ENCODE results near the gene CFAP46. TPM values are rescaled to one million over a fixed set of nuclear protein-coding genes. Genes with fewer than 3 reads are reported as not detected.
"Not testable (repeated sequence)": the region's sequence is repeated elsewhere in the genome, so short reads cannot be mapped to it uniquely, and the experiment has no call there.

CFAP46 gene
- total RNA-seq, 1 donor from 2014 or later, result 15.4 TPM

DNA sequence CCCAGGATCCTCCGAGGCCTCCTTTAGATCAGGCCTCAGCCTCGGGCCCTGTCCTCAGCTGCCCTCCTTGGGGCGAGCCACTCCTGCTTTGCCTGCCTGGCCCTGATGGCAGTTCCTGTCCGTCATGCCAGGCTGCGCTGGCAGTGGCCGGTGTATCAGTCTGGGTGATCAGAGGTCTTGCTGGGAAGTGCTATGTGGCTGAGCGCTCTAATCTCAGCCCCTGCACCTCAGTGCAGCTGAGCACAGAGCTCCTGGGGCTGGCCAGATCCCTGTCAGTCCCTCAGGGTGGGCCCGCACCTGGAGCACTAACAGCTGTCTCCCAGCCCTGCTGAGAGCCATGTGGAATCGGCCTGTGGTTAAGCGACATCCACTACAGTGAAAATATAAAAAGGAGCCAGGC, 14.8 kb upstream of the CFAP46 start:
- TF ChIP-seq, protein P1, sequence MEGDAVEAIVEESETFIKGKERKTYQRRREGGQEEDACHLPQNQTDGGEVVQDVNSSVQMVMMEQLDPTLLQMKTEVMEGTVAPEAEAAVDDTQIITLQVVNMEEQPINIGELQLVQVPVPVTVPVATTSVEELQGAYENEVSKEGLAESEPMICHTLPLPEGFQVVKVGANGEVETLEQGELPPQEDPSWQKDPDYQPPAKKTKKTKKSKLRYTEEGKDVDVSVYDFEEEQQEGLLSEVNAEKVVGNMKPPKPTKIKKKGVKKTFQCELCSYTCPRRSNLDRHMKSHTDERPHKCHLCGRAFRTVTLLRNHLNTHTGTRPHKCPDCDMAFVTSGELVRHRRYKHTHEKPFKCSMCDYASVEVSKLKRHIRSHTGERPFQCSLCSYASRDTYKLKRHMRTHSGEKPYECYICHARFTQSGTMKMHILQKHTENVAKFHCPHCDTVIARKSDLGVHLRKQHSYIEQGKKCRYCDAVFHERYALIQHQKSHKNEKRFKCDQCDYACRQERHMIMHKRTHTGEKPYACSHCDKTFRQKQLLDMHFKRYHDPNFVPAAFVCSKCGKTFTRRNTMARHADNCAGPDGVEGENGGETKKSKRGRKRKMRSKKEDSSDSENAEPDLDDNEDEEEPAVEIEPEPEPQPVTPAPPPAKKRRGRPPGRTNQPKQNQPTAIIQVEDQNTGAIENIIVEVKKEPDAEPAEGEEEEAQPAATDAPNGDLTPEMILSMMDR (IDR thresholded peaks at IDR 0.05; ENCODE audit: unreplicated experiment), result no peak
- DNase-seq (ENCODE audit: low spot score, unreplicated experiment), result no peak
- H3K27me3 Mint-ChIP-seq, result peaks cover 28% of the 10 kb centered on the region
- H3K4me1 Mint-ChIP-seq (ENCODE audit: low read depth), result peaks cover 8% of the 10 kb centered on the region
- no peaks in the 10 kb centered on the region for H3K9me3 Mint-ChIP-seq (ENCODE audit: low read depth)
- no peak overlapping the region for H3K4me3 Mint-ChIP-seq (ENCODE audit: low read depth)
- H3K27ac Mint-ChIP-seq, result no peak overlapping the region
- H3K36me3 Mint-ChIP-seq (ENCODE audit: insufficient read depth), result no peaks in the 10 kb centered on the region

DNA sequence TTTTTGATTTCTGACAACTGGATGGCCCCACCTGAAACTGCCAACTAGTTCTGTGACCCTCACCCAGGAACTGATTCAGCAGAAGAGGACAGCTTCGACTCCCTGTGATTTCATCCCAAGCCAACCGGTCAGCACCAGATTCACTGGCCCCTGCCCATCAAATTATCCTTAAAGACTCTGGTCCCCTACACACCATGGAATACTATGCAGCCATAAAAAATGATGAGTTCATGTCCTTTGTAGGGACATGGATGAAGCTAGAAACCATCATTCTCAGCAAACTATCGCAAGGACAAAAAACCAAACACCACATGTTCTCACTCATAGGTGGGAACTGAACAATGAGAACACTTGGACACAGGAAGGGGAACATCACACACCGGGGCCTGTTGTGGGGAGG, 13.9 kb upstream of the CFAP46 start:
- not testable (repeated sequence) for H3K27ac Mint-ChIP-seq; H3K9me3 Mint-ChIP-seq (ENCODE audit: low read depth); DNase-seq (ENCODE audit: low spot score, unreplicated experiment); H3K4me3 Mint-ChIP-seq (ENCODE audit: low read depth); H3K36me3 Mint-ChIP-seq (ENCODE audit: insufficient read depth); H3K4me1 Mint-ChIP-seq (ENCODE audit: low read depth)
- H3K27me3 Mint-ChIP-seq, result peaks cover 32% of the 10 kb centered on the region

DNA sequence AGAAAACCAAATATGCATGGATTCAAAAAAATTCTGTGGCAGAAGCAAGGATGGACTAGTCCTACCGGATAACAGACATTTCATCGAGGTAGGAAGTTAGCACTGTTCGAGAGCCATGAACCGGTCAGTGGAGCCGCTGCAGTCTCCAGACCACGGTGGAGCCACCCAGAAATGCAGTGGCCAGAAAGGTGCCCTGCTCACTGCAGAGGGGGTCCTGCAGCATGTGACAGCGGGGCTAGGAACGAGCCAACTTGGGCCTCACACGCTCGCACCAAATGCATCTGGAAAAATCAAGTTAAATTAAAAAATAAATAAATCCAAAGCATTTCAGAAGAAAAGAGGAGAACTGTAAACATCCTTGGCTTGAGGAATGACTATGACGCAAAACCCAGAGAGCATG, 13.1 kb upstream of the CFAP46 start:
- Mint-ChIP-seq H3K27ac (no peak overlapping the region), H3K9me3 (ENCODE audit: low read depth) (no peaks in the 10 kb centered on the region), H3K27me3 (peaks cover 38% of the 10 kb centered on the region), H3K36me3 (ENCODE audit: insufficient read depth) (no peaks in the 10 kb centered on the region), H3K4me1 (ENCODE audit: low read depth) (peaks cover 9% of the 10 kb centered on the region), H3K4me3 (ENCODE audit: low read depth) (no peak overlapping the region)
- TF ChIP-seq, protein P1 (IDR thresholded peaks at IDR 0.05; ENCODE audit: unreplicated experiment), result no peak
- DNase-seq (ENCODE audit: low spot score, unreplicated experiment), result no peak

- no peak for DNase-seq (ENCODE audit: low spot score, unreplicated experiment)
- H3K36me3 Mint-ChIP-seq (ENCODE audit: insufficient read depth), result no peaks in the 10 kb centered on the region
- no peak overlapping the region for H3K4me3 Mint-ChIP-seq (ENCODE audit: low read depth)
- no peak overlapping the region for H3K27ac Mint-ChIP-seq
- peaks cover 10% of the 10 kb centered on the region for H3K4me1 Mint-ChIP-seq (ENCODE audit: low read depth)
- no peaks in the 10 kb centered on the region for H3K9me3 Mint-ChIP-seq (ENCODE audit: low read depth)
- peaks cover 51% of the 10 kb centered on the region for H3K27me3 Mint-ChIP-seq
- TF ChIP-seq, protein P1 (IDR thresholded peaks at IDR 0.05; ENCODE audit: unreplicated experiment), result no peak
Observed at GRCh38 chr10:132953428-132953827, 11.1 kb upstream of the CFAP46 start.

GRCh38 chr10:132951926-132952325, 9.6 kb upstream of the CFAP46 start:
- Mint-ChIP-seq H3K27ac (no peak overlapping the region), H3K4me1 (ENCODE audit: low read depth) (peaks cover 10% of the 10 kb centered on the region), H3K27me3 (peaks cover 55% of the 10 kb centered on the region), H3K9me3 (ENCODE audit: low read depth) (no peaks in the 10 kb centered on the region), H3K4me3 (ENCODE audit: low read depth) (no peak overlapping the region), H3K36me3 (ENCODE audit: insufficient read depth) (no peaks in the 10 kb centered on the region)
- TF ChIP-seq, protein P1 (IDR thresholded peaks at IDR 0.05; ENCODE audit: unreplicated experiment), result no peak
- no peak for DNase-seq (ENCODE audit: low spot score, unreplicated experiment)

GRCh38 chr10:132948351-132948750, 6.0 kb upstream of the CFAP46 start:
- peaks cover 54% of the 10 kb centered on the region for H3K27me3 Mint-ChIP-seq
- H3K9me3 Mint-ChIP-seq (ENCODE audit: low read depth), result no peaks in the 10 kb centered on the region
- no peak for DNase-seq (ENCODE audit: low spot score, unreplicated experiment)
- H3K36me3 Mint-ChIP-seq (ENCODE audit: insufficient read depth), result no peaks in the 10 kb centered on the region
- no peak overlapping the region for H3K4me3 Mint-ChIP-seq (ENCODE audit: low read depth)
- H3K4me1 Mint-ChIP-seq (ENCODE audit: low read depth), result peaks cover 9% of the 10 kb centered on the region
- TF ChIP-seq, protein P1 (IDR thresholded peaks at IDR 0.05; ENCODE audit: unreplicated experiment), result no peak
- no peak overlapping the region for H3K27ac Mint-ChIP-seq
